Measurements from ENCODE around the gene CRTAP. TPM values are rescaled to one million over a fixed set of nuclear protein-coding genes. Genes with fewer than 3 reads are reported as not detected.

CRTAP gene
- polyA plus RNA-seq, 3 donors = 134 to 321 (median 317) TPM

GRCh38 chr3:33184863-33185262 lies 71.0 kb downstream of the CRTAP start:
- no peak overlapping the region for H3K4me2 ChIP-seq (replicated peaks; ENCODE audit: extremely low read depth, low read length, poor library complexity, severe bottlenecking)
- no peaks in the 10 kb centered on the region for H3K79me2 ChIP-seq (ENCODE audit: insufficient read depth, low read length)
- no peak overlapping the region for H3K27ac ChIP-seq (ENCODE audit: low read depth in 1 of 2, low read length in 2 of 2)
- Mint-ChIP-seq H3K4me1 (no peaks in the 10 kb centered on the region), H3K36me3 (no peaks in the 10 kb centered on the region), H3K9me3 (peaks cover 0 to 18% (median 7%) of the 10 kb centered on the region in 7 donors), H3K4me3 (no peak overlapping the region), H3K27ac (no peak overlapping the region), H3K27me3 (ENCODE audit: low read depth in 3 of 3) (peaks cover 1 to 3% (median 2%) of the 10 kb centered on the region in 3 donors)
- H3K4me3 ChIP-seq (replicated peaks in 1 of 3; ENCODE audit: low read depth in 2 of 3, low read length in 3 of 3) = no peak overlapping the region
- no peak for DNase-seq
- 93% methylated on average over 2 of the region's 2 CpGs for WGBS (ENCODE audit: insufficient coverage)
- intact Hi-C loops (cut with micrococcal nuclease) = no loop called here
- H3K9ac ChIP-seq (ENCODE audit: insufficient read depth, low read length, poor library complexity, severe bottlenecking) = no peak overlapping the region
- H3K4me1 ChIP-seq (ENCODE audit: control insufficient read depth in 1 of 2, insufficient read depth in 2 of 2, low read length in 2 of 2) = no peaks in the 10 kb centered on the region
- no peaks in the 10 kb centered on the region for H3K27me3 ChIP-seq (ENCODE audit: control insufficient read depth in 2 of 2, insufficient read depth in 2 of 2, low read length in 2 of 2)
- no peaks in the 10 kb centered on the region for H4K20me1 ChIP-seq (ENCODE audit: insufficient read depth, low read length)
- TF ChIP-seq, protein P1, sequence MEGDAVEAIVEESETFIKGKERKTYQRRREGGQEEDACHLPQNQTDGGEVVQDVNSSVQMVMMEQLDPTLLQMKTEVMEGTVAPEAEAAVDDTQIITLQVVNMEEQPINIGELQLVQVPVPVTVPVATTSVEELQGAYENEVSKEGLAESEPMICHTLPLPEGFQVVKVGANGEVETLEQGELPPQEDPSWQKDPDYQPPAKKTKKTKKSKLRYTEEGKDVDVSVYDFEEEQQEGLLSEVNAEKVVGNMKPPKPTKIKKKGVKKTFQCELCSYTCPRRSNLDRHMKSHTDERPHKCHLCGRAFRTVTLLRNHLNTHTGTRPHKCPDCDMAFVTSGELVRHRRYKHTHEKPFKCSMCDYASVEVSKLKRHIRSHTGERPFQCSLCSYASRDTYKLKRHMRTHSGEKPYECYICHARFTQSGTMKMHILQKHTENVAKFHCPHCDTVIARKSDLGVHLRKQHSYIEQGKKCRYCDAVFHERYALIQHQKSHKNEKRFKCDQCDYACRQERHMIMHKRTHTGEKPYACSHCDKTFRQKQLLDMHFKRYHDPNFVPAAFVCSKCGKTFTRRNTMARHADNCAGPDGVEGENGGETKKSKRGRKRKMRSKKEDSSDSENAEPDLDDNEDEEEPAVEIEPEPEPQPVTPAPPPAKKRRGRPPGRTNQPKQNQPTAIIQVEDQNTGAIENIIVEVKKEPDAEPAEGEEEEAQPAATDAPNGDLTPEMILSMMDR (IDR thresholded peaks at IDR 0.05) = no peak
- no peaks in the 10 kb centered on the region for H3K36me3 ChIP-seq (replicated peaks in 1 of 2; ENCODE audit: control insufficient read depth in 1 of 2, insufficient read depth in 2 of 2, low read length in 2 of 2)
- H3K9me3 ChIP-seq (replicated peaks in 1 of 2; ENCODE audit: control insufficient read depth in 1 of 2, insufficient read depth in 1 of 2, low read length in 2 of 2) = no peaks in the 10 kb centered on the region
- no peak overlapping the region for H2AFZ ChIP-seq (ENCODE audit: insufficient read depth, low read depth, low read length, poor library complexity, severe bottlenecking)

GRCh38 chr3:33186524-33187367 lies 72.9 kb downstream of the CRTAP start:
- no peaks in the 10 kb centered on the region for H3K36me3 ChIP-seq (replicated peaks in 1 of 2; ENCODE audit: control insufficient read depth in 1 of 2, insufficient read depth in 2 of 2, low read length in 2 of 2)
- no peaks in the 10 kb centered on the region for H3K4me1 ChIP-seq (ENCODE audit: control insufficient read depth in 1 of 2, insufficient read depth in 2 of 2, low read length in 2 of 2)
- H4K20me1 ChIP-seq (ENCODE audit: insufficient read depth, low read length) = no peaks in the 10 kb centered on the region
- peaks cover 0 to 18% (median 6%) of the 10 kb centered on the region in 7 donors for H3K9me3 Mint-ChIP-seq
- H3K36me3 Mint-ChIP-seq = no peaks in the 10 kb centered on the region
- no peak overlapping the region for H3K4me2 ChIP-seq (replicated peaks; ENCODE audit: extremely low read depth, low read length, poor library complexity, severe bottlenecking)
- H3K79me2 ChIP-seq (ENCODE audit: insufficient read depth, low read length) = no peaks in the 10 kb centered on the region
- no peak overlapping the region for H3K27ac ChIP-seq (ENCODE audit: low read depth in 1 of 2, low read length in 2 of 2)
- H3K27me3 ChIP-seq (ENCODE audit: control insufficient read depth in 2 of 2, insufficient read depth in 2 of 2, low read length in 2 of 2) = no peaks in the 10 kb centered on the region
- no peak overlapping the region for H2AFZ ChIP-seq (ENCODE audit: insufficient read depth, low read depth, low read length, poor library complexity, severe bottlenecking)
- H3K27me3 Mint-ChIP-seq (ENCODE audit: low read depth in 3 of 3) = peaks cover 0 to 3% (median 1%) of the 10 kb centered on the region in 3 donors
- intact Hi-C loops (cut with micrococcal nuclease) = no loop called here
- no peaks in the 10 kb centered on the region for H3K9me3 ChIP-seq (replicated peaks in 1 of 2; ENCODE audit: control insufficient read depth in 1 of 2, insufficient read depth in 1 of 2, low read length in 2 of 2)
- DNase-seq = no peak
- no peaks in the 10 kb centered on the region for H3K4me1 Mint-ChIP-seq
- WGBS (ENCODE audit: insufficient coverage) = 96% methylated on average over 7 of the region's 13 CpGs
- peak overlapping the region in 1 of 7 donors; percentile 25 for H3K27ac Mint-ChIP-seq
- no peak overlapping the region for H3K4me3 Mint-ChIP-seq
- no peak overlapping the region for H3K9ac ChIP-seq (ENCODE audit: insufficient read depth, low read length, poor library complexity, severe bottlenecking)
- H3K4me3 ChIP-seq (replicated peaks in 1 of 3; ENCODE audit: low read depth in 2 of 3, low read length in 3 of 3) = no peak overlapping the region
- TF ChIP-seq, protein P1 (IDR thresholded peaks at IDR 0.05) = no peak

Measured in CD14-positive monocyte (primary cell).